Activated T-helper 17 cell treated with anti-CD3 and anti-CD28 coated beads, Interleukin-2, amount 50 U/mL, for 72 hours (primary cell): Measurements from ENCODE around the gene FSIP1. TPM values are rescaled to one million over a fixed set of nuclear protein-coding genes. Genes with fewer than 3 reads are reported as not detected.

Experiments
- ATAC-seq: fragments of 150-1000 bp; cut with Tn5 transposase; replicated peaks from 2 replicates; pipeline ENCODE4 v1.10.0; 2021; ENCODE audit warnings: mild to moderate bottlenecking, moderate library complexity
- H3K27ac Mint-ChIP-seq: one replicate; pipeline ENCODE4 v1.8.0; 2022; ENCODE audit warnings: mixed read lengths
- H3K27me3 Mint-ChIP-seq: one replicate; pipeline ENCODE4 v1.8.0; 2022; ENCODE audit warnings: mixed read lengths
- H3K36me3 Mint-ChIP-seq: one replicate; pipeline ENCODE4 v1.8.0; 2022; ENCODE audit warnings: low read depth, mild to moderate bottlenecking, mixed read lengths
- H3K4me1 Mint-ChIP-seq: one replicate; pipeline ENCODE4 v1.8.0; 2022; ENCODE audit warnings: mixed read lengths
- H3K4me3 Mint-ChIP-seq: one replicate; pipeline ENCODE4 v1.8.0; 2022; ENCODE audit warnings: mild to moderate bottlenecking, mixed read lengths
- H3K9me3 Mint-ChIP-seq: one replicate; pipeline ENCODE4 v1.8.0; 2022; ENCODE audit warnings: mixed read lengths
- total RNA-seq, 2 donors: library from RNA; stranded (reverse); gene quantifications; one replicate each; pipeline ENCODE4 v1.2.3, GENCODE V29; 2022

FSIP1 gene
- total RNA-seq, 2 donors from 2014 or later: 0.32 to 0.34 TPM

DNA sequence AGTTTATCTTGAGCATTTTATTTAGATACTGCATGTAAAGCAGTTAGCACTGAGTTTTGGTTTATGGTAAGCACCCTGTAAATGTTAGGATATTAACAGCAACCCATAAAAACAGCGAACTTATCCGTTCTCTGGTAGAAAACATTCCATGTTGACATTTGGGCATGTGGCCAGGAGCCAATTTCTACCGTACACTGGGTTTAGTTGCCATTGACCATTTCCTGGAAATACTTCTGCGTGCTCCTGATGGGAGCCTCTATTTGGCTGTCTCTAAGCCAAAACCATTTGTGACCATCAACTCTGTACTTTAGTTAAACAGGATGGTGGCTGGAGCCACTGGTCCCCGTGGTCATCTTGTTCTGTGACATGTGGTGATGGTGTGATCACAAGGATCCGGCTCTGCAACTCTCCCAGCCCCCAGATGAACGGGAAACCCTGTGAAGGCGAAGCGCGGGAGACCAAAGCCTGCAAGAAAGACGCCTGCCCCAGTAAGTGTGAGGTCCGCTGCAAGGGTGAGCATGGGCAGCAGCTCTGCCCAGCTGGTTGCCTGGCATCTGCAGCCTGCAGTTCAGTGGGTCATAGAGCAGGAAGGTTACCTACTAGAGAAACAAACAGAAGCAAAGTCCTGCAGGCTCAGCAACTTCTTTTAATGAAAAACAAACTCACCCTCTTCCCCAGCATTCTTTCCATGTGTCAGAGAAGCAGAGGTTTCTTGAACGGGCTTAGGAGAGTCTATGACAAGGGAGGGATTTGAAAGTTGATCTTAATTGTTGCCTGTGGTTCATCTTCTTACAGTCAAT is 194.7 kb downstream of the FSIP1 start:
- Mint-ChIP-seq H3K4me3 (no peak overlapping the region), H3K27ac (no peak overlapping the region)

DNA sequence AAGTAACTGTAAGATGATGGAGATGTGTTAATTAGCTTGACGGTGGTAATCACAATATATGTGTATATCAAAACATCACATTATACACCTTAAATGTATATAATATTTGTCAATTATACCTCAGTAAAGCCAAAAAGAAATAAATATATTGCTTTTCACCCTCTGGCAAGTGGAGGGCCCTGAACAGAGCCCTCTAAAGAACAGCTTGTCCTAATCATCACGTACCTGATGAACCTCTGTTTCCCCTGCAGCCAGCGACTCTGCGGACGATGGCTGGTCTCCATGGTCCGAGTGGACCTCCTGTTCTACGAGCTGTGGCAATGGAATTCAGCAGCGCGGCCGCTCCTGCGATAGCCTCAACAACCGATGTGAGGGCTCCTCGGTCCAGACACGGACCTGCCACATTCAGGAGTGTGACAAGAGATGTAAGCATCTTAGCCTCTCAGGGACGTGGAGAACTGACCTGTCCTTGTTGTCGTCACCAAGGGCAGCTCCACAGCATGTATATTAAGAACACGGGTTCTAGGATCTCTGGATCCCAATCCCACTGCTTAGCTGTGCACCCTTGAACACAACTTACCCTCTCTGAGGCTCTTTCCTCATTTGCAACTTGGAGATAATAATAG is 195.4 kb downstream of the FSIP1 start:
- Mint-ChIP-seq H3K4me3 (no peak overlapping the region), H3K27ac (no peak overlapping the region), H3K4me1 (peaks cover 5% of the 10 kb centered on the region), H3K27me3 (no peaks in the 10 kb centered on the region), H3K36me3 (no peaks in the 10 kb centered on the region), H3K9me3 (no peaks in the 10 kb centered on the region)
- no peak for ATAC-seq

More for the DNA sequence above, 194.7 kb downstream of the FSIP1 start:
- H3K36me3 Mint-ChIP-seq: peaks cover 6% of the 10 kb centered on the region
- no peaks in the 10 kb centered on the region for H3K27me3 Mint-ChIP-seq
- ATAC-seq: no peak
- H3K9me3 Mint-ChIP-seq: no peaks in the 10 kb centered on the region
- peaks cover 5% of the 10 kb centered on the region for H3K4me1 Mint-ChIP-seq

DNA sequence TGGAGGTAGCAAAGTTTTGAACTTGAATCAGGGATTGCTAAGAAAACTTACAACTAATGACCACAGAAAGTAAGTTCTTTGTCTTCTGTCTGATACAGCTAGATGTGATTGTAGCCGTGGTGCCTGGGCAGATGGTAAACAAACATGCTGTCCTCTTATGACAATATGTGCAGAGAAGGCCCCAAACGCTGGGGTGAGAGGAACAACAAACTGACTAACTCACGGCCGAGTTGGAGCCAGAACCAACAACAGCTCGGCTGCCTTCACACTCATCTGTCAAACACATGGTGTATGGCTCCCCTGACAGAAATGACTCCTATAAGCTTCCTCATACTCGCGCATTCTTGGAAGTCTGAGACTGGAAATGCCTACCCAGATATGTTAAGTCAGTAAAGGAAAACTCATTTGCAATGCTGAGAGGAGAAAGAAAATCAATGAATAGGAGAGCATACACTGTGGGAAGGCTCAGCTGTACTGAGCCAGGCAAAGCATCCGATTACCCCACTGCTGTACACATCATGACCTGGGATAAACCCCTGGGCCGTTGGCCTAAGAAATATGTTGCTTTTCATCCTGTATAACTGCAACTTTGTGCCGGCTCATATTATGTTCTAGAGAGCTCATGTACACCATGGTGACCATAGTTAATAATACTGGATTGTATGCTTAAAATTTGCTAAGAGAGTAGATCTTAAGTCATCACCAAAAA is 196.1 kb downstream of the FSIP1 start:
- Mint-ChIP-seq H3K36me3 (no peaks in the 10 kb centered on the region), H3K9me3 (no peaks in the 10 kb centered on the region), H3K27me3 (peaks cover 2% of the 10 kb centered on the region), H3K4me1 (peaks cover 5% of the 10 kb centered on the region), H3K4me3 (no peak overlapping the region), H3K27ac (no peak overlapping the region)
- no peak for ATAC-seq

DNA sequence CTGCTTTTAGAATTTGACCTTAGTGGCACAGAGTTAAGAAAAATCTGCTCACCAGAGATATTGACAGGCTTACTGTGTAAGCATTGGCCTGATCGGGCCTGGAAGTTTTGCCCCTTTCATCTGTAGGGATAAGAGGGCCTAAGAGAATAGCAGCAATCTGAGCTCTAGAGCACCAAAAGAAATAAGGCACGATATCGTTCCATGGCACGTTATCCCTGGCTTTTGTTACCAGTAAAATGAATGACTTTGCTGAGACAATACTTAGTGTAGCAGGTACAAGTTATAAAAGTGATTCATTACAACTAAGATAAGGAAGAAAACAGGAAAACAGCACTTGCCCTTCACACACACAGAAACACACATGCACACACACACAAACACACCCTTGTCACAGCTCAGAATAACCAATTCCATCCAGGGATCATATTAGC is 196.8 kb downstream of the FSIP1 start:
- H3K36me3 Mint-ChIP-seq: no peaks in the 10 kb centered on the region
- peaks cover 6% of the 10 kb centered on the region for H3K27me3 Mint-ChIP-seq
- H3K27ac Mint-ChIP-seq: no peak overlapping the region
- ATAC-seq: no peak
- no peaks in the 10 kb centered on the region for H3K9me3 Mint-ChIP-seq
- no peak overlapping the region for H3K4me3 Mint-ChIP-seq
- H3K4me1 Mint-ChIP-seq: peaks cover 9% of the 10 kb centered on the region

DNA sequence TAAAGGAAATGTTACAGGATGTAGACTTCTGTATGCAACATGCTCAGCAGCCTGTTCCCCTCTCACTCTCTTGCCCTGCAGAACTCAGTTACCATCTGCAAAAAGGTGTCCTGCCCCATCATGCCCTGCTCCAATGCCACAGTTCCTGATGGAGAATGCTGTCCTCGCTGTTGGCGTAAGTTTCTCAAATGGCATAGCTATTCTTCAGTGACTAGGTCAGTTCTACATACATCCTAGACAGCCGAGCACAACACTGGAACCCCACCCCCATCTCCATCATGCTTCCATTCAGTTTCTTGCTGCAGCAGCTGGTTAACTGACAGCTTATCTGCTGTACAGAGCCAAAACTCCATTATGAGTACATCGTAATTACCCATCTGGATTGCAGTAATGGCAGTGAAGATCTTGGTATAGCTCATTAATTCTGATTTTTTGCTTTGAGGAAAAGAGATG is 197.2 kb downstream of the FSIP1 start:
- no peak for ATAC-seq
- Mint-ChIP-seq H3K4me3 (no peak overlapping the region), H3K27ac (no peak overlapping the region), H3K9me3 (no peaks in the 10 kb centered on the region), H3K4me1 (peaks cover 9% of the 10 kb centered on the region), H3K36me3 (no peaks in the 10 kb centered on the region), H3K27me3 (peaks cover 6% of the 10 kb centered on the region)

DNA sequence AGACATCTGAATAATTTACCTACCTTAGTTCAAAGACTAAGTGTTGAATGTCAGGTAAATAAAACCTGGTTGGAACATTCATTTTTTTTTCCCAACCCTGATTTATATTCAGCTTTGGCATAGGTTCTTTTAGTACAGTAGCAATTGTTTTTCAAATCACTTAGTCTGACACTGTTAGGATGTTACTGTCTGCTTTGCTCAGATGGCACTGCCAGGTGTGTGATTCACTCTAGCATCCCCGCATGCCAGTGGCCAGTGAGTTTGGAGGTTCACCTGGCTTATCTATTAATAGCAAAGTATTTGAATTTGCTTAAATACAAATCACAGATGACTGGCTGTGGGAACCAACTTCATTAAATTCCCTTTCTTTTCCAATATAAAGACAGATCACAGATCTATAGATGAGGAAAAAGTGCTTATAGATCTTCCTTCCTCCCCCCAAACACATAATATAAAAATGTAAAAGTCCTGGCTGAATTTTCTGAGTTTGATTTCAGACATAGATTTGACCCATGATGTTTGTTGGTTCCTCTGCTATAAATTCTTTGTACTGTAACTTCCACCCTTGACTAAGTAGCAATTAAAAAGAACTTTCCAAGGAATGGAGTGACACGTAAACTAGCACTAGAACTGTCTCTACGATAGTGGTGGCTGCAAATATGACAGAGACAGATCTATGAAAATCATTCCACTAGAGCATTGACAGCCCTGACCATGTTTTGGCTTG is 197.8 kb downstream of the FSIP1 start:
- Mint-ChIP-seq H3K27ac (no peak overlapping the region), H3K27me3 (peaks cover 7% of the 10 kb centered on the region), H3K4me3 (no peak overlapping the region), H3K4me1 (peaks cover 11% of the 10 kb centered on the region), H3K36me3 (no peaks in the 10 kb centered on the region), H3K9me3 (no peaks in the 10 kb centered on the region)
- ATAC-seq: no peak

DNA sequence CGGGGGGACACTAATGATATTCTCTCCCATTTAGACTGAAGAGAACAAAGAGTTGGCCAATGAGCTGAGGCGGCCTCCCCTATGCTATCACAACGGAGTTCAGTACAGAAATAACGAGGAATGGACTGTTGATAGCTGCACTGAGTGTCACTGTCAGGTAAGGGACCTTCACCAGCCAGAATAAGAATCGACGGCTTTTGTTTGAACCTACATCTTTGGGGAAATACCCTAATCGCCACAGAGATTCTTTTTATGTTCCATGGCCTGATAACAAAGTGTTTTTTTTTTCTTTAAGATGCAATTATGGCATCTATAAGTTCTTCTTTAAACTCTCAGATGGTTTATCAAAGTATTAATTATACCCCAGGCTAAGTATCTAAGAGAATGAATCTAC is 198.4 kb downstream of the FSIP1 start:
- Mint-ChIP-seq H3K27ac (no peak overlapping the region), H3K4me1 (peaks cover 14% of the 10 kb centered on the region), H3K27me3 (peaks cover 9% of the 10 kb centered on the region), H3K9me3 (no peaks in the 10 kb centered on the region), H3K36me3 (no peaks in the 10 kb centered on the region), H3K4me3 (no peak overlapping the region)
- ATAC-seq: no peak

DNA sequence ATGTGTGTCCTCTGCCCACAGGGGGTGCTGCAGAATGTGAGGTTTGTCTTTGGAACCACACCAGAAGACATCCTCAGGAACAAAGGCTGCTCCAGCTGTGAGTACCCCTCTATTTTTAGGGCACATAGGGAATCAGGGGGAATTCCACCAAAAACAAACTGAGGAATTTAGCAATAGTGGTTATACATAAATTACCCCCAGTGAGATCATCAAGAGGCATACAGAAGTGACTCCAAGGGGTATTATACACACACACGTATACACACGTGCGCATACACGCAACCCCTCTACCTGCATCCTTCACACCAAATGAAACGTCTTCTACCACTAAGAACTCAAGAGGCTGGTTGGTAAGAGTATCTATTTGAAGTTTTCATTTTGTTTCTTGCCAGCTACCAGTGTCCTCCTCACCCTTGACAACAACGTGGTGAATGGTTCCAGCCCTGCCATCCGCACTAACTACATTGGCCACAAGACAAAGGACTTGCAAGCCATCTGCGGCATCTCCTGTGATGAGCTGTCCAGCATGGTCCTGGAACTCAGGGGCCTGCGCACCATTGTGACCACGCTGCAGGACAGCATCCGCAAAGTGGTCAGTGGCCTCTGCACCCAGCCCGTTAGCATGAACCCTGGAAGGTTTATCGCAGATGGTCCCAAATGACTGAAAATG is 198.9 kb downstream of the FSIP1 start:
- ATAC-seq: no peak
- Mint-ChIP-seq H3K9me3 (no peaks in the 10 kb centered on the region), H3K4me3 (no peak overlapping the region), H3K27ac (no peak overlapping the region), H3K36me3 (no peaks in the 10 kb centered on the region), H3K27me3 (peaks cover 9% of the 10 kb centered on the region), H3K4me1 (peaks cover 14% of the 10 kb centered on the region)

DNA sequence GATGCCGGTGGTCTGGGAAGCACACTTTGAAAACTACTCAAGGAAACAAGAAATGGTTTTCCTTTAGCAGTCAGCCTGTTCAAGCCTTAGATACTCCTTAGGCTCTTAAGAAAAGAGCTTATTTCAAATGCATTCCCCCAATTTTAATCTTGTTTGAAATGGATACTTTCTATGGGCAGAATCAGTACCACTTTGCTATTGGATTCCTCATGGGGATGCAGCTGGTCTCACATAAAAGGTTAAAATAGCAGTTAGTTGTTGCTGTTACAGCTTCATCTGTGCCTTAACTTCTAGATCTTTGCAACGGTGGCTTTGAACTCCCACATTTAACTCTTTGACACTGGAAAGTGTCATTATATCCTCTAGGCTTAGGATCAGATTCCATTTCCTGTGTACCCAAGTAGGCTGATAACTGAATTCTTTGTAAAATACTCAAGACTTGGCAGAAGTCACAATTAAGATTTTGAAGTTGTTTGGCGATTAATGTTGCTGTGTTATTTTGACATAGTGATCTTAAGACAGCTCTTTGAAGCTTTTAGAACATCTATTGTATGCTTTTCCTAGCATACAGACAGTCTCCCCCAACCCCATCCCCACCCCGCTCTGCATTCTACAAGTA is 199.6 kb downstream of the FSIP1 start:
- no peak for ATAC-seq
- peaks cover 10% of the 10 kb centered on the region for H3K27me3 Mint-ChIP-seq
- no peaks in the 10 kb centered on the region for H3K36me3 Mint-ChIP-seq
- H3K4me1 Mint-ChIP-seq: peaks cover 14% of the 10 kb centered on the region
- no peak overlapping the region for H3K4me3 Mint-ChIP-seq
- H3K9me3 Mint-ChIP-seq: no peaks in the 10 kb centered on the region
- no peak overlapping the region for H3K27ac Mint-ChIP-seq

DNA sequence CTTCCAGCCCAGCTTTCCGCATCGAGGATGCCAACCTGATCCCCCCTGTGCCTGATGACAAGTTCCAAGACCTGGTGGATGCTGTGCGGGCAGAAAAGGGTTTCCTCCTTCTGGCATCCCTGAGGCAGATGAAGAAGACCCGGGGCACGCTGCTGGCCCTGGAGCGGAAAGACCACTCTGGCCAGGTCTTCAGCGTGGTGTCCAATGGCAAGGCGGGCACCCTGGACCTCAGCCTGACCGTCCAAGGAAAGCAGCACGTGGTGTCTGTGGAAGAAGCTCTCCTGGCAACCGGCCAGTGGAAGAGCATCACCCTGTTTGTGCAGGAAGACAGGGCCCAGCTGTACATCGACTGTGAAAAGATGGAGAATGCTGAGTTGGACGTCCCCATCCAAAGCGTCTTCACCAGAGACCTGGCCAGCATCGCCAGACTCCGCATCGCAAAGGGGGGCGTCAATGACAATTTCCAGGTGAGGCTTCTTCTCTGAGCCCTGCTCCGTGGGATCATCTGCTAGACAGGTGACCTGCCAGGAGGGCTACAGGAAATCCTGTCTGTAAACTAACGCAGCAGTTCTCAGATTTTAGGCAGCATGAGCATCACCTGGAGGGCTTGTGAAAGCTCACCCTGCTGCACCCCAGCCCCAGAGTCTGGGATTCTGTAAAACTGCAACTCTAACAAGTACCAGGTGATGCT is 200.2 kb downstream of the FSIP1 start:
- H3K36me3 Mint-ChIP-seq: no peaks in the 10 kb centered on the region
- no peaks in the 10 kb centered on the region for H3K9me3 Mint-ChIP-seq
- peaks cover 12% of the 10 kb centered on the region for H3K27me3 Mint-ChIP-seq
- peaks cover 14% of the 10 kb centered on the region for H3K4me1 Mint-ChIP-seq
- H3K4me3 Mint-ChIP-seq: peak overlapping the region; percentile 70
- H3K27ac Mint-ChIP-seq: no peak overlapping the region
- no peak for ATAC-seq

DNA sequence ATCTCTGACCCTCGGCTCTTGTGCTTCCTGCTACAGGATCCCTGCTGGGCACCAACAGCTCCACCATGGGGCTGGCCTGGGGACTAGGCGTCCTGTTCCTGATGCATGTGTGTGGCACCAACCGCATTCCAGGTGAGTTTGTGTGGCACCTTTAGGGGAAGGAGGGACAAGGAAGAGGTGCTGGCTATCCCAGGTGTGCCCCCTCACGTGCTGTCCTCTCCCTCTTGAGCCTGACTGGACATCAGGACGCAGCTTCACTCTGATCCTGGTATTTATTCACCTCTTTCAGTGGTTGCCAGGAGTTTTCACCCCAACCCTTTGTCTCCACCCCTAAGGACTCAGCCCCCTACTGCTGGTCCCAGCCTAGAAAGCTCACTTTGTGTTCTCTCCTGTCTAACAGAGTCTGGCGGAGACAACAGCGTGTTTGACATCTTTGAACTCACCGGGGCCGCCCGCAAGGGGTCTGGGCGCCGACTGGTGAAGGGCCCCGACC is 200.8 kb downstream of the FSIP1 start:
- H3K36me3 Mint-ChIP-seq: no peaks in the 10 kb centered on the region
- peaks cover 15% of the 10 kb centered on the region for H3K27me3 Mint-ChIP-seq
- peaks cover 14% of the 10 kb centered on the region for H3K4me1 Mint-ChIP-seq
- H3K9me3 Mint-ChIP-seq: no peaks in the 10 kb centered on the region
- ATAC-seq: no peak
- H3K27ac Mint-ChIP-seq: no peak overlapping the region
- peak overlapping the region; percentile 70 for H3K4me3 Mint-ChIP-seq

DNA sequence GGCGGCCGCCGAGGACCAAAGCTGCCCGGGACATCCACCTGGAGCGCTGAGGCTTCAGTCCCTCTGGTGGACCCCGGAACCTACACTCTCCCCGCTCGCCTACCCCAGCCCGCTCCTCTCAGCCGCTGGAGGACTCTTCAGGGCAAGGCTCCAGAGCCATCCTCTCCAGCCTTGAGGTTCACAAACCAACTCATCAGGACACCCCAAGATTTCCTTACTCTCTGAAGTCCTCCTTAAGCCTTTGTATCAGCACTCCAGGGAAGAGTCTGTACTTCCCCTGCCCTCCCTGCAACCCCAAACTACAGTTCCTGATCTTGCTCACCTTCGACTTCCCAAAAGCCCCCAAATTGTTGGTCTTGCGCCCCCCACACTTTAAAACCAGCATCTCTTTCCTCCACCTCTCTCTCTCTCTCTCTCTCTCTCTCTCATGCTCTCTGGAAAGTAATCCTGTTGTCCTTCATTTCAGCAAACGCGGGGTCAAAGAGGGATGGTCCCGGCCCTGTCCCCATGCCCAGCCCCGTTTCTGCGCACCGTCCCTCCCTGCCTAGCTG is 201.3 kb downstream of the FSIP1 start:
- Mint-ChIP-seq H3K4me1 (peaks cover 14% of the 10 kb centered on the region), H3K9me3 (no peaks in the 10 kb centered on the region), H3K36me3 (no peaks in the 10 kb centered on the region), H3K4me3 (peak overlapping the region; percentile 70), H3K27me3 (peaks cover 16% of the 10 kb centered on the region), H3K27ac (no peak overlapping the region)
- peak; percentile 8 for ATAC-seq
